ENCODE data around the gene RPS6KA2.

The RPS6KA2 gene

DNA sequence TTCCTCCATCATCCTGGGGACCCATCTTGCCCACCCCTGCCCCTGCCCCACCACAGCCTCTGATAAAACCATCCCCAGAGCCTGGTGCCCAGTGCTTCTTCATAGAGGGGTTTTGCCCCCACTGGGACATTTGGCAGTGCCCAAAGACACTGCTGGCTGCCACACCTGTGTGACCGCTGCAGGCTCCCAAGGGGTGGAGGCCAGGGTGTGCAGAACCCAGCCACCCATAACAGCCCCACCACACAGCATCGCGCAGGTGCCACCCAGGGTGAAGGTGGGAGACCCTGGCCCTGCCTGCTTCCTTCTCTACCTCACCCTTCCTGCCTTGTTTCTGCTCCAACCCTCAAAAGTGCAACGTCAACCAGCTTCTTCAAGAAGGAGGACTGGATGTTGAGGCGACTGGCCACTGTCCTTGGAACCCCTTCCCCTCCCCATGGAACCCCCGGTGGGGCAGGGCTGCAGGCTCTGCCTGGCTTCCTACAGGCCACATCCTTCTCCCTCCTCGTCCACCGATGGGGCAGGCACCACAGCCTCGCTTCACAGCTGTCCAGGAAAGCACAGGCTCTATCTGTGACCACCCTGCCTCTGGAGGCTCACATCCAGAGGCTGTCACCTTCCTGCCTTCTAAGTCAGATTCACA lies 165.1 kb downstream of the RPS6KA2 start:
- no peak for DNase-seq

- DNase-seq: no peak
Observed at GRCh38 chr6:166460473-166461437, 166.3 kb downstream of the RPS6KA2 start.

DNA sequence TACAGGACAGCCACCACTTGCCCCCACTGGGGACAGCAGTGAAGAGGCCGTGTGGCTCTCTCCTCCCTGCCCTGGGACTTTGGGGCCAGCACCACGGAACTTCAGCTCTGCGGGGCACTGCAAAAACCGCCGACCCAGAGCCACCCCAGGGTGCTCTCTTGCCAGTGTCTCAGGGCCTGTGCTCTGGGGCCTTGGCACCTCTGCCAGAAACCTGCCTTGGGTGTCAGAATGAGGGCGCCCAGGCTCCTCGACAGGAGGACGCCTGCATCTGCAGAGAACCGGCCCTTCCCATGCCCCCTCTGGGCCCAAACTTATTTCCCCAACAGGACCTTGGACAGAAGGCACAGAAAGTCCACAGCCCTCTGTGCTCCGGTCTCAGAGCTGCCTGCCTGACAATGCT lies 167.1 kb downstream of the RPS6KA2 start:
- no peak for DNase-seq

DNA sequence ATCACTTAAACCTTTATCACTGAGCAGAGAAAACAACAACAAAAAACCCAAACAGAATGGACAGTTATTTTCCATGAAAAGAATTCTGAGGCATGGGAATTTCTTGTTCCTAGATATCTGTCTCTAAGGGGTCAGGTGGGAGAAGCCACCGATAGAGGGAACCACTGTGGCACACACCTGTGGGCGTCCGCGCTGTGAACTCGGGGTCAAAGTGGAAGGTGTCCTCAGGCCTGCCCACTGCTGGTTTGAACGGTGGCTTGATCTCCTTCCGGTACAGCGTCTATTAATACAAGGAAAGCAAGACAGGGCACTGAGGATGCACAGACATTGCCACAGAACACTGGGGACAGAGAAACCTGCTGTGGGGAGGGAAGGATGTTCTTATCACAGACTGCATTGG lies 167.8 kb downstream of the RPS6KA2 start:
- no peak for DNase-seq

- DNase-seq: peak in 1 of 2 donors; percentile 29
Observed at GRCh38 chr6:166456395-166457156, 170.5 kb downstream of the RPS6KA2 start.

GRCh38 chr6:166454692-166455515 lies 172.1 kb downstream of the RPS6KA2 start:
- DNase-seq: no peak

GRCh38 chr6:166453651-166454050 lies 173.4 kb downstream of the RPS6KA2 start:
- no peak for DNase-seq

GRCh38 chr6:166450167-166450873 lies 176.7 kb downstream of the RPS6KA2 start:
- no peak for DNase-seq

DNA sequence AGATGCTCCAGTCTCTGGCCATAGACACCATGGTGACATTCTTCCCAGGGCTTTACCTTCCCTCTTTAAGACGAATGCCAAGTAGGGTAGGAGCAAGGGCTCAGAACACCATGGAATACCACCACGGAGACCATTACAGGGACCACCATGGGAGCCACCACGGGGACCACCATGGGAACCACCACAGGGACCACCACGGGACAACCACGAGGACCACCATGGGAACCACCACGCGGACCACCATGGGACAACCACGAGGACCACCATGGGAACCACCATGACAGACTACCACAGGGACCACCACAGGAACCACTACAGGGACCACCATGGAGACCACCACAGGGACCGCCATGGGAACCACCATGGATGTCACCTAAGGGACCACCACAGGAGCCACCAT lies 177.4 kb downstream of the RPS6KA2 start:
- no peak for DNase-seq

GRCh38 chr6:166449036-166449435 lies 178.0 kb downstream of the RPS6KA2 start:
- no peak for DNase-seq

GRCh38 chr6:166448432-166448831 lies 178.6 kb downstream of the RPS6KA2 start:
- DNase-seq: no peak

- DNase-seq: no peak
Observed at GRCh38 chr6:166446567-166447065, 180.4 kb downstream of the RPS6KA2 start.

DNA sequence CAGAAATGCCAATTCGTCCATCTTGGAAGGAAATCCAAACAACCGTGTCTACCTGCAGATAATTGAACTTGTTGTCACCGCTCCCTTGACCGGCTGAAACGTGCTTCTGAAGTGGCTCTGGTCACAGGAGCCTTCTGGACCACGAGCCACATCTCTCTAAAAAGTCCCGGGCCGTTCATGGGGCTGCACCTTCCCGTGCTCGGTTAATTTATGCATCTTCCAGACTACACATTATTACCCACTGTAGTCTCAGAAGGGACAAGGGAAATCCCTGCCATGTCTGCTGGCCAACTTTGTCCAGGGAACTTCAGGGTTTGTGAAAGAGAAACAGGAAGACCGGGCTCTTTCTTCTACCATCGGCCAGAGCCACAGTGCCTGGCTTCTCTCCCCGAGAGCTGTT lies 180.9 kb downstream of the RPS6KA2 start:
- no peak for DNase-seq

DNA sequence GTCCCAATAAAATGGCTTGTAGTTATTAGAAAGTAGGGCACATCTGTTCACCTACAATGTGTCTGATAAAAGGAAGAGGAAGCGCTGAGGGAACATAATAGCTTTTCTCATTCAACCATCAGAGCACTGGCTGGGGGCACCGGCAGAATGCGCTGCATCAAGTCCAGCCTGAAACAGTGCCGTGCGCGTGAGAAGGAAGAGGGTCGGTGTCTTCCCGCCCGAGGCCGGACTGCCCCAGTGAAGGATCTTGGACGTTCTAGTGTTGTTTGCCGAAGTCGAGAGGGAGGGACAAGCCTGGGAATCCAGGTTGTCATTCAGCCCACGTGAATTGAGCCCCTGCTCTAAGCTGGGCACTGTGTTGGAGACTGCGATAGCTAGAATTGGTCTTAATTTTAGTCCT lies 182.6 kb downstream of the RPS6KA2 start:
- no peak for DNase-seq

- no peak for DNase-seq
Observed at GRCh38 chr6:166443166-166443565, 183.9 kb downstream of the RPS6KA2 start.

- no peak for DNase-seq
Observed at GRCh38 chr6:166442131-166442685, 184.8 kb downstream of the RPS6KA2 start.

DNA sequence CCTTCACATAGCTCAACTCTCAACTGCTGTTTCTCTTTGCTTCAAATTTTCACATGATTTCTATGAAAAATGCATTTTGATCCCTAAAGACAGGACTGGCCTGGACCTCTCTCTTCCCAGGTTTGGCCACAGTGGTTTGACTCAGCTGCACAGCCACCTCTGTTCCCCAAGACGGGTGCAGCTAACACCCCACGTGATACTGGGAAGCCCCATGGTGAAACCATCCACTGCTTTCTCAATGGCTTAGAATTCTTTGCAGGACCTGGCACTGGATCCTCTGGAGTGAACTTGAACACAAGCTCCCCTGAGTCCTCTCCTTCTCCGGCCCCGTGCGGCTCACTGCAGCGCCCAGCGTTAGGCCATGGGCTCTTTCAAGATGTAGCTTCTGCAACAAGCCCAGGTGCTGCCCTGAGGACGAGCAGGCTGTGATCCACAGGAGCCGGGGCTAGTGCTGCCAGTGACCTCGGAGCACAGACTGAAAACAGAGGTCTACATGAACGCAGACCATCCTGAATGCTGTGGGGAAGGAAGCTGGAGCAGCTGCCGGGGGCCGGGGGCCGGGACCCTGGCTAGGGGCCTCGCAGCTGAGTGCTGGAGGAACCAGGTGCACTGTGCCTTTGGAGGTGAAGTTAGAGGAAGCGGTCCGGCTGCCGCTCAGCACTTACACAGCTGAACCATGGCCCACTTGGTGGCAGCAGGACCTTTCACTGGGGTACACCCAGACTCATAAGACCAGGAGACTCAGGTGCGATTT lies 185.5 kb downstream of the RPS6KA2 start:
- DNase-seq: no peak

- no peak for DNase-seq
Observed at GRCh38 chr6:166440729-166441128, 186.3 kb downstream of the RPS6KA2 start.

DNA sequence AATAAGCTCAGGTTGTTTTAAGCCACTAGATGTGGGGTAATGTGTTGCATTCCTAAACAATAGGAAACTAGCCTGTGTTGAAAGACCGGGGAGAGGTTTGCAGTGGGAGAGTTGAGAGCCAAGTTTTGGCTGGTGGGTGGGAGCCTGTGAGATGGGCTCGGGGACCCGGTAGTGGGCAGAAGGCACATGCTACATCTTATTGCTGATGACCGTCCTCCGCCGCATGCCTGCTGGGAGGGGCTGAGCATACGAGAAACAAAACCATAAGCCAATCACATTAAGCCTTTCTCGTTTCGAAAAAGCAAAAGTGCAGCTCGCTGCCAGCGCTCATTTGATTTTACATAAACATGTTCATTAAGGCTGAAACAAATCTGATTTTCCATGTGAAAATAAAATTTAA lies 186.9 kb downstream of the RPS6KA2 start:
- no peak for DNase-seq

- DNase-seq: no peak
Observed at GRCh38 chr6:166439366-166440091, 187.5 kb downstream of the RPS6KA2 start.
